ENCODE measurements around the gene ZNF804B.

GRCh38 chr7:88758381-88759229 lies 895 bp upstream of the ZNF804B start:
- TF ChIP-seq, protein P1, sequence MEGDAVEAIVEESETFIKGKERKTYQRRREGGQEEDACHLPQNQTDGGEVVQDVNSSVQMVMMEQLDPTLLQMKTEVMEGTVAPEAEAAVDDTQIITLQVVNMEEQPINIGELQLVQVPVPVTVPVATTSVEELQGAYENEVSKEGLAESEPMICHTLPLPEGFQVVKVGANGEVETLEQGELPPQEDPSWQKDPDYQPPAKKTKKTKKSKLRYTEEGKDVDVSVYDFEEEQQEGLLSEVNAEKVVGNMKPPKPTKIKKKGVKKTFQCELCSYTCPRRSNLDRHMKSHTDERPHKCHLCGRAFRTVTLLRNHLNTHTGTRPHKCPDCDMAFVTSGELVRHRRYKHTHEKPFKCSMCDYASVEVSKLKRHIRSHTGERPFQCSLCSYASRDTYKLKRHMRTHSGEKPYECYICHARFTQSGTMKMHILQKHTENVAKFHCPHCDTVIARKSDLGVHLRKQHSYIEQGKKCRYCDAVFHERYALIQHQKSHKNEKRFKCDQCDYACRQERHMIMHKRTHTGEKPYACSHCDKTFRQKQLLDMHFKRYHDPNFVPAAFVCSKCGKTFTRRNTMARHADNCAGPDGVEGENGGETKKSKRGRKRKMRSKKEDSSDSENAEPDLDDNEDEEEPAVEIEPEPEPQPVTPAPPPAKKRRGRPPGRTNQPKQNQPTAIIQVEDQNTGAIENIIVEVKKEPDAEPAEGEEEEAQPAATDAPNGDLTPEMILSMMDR (conservative IDR thresholded peaks at IDR 0.05; ENCODE audit: low read length): no peak
- no peak for TF ChIP-seq EZH2phosphoT487 (IDR thresholded peaks at IDR 0.05; ENCODE audit: borderline replicate concordance)

Data from Loucy (cell line).